ENCODE measurements around the gene PLEKHA1. TPM values are rescaled to one million over a fixed set of nuclear protein-coding genes. Genes with fewer than 3 reads are reported as not detected.

Gene PLEKHA1
- total RNA-seq, 2 donors from 2014 or later, result 14.2 to 26.5 TPM

DNA sequence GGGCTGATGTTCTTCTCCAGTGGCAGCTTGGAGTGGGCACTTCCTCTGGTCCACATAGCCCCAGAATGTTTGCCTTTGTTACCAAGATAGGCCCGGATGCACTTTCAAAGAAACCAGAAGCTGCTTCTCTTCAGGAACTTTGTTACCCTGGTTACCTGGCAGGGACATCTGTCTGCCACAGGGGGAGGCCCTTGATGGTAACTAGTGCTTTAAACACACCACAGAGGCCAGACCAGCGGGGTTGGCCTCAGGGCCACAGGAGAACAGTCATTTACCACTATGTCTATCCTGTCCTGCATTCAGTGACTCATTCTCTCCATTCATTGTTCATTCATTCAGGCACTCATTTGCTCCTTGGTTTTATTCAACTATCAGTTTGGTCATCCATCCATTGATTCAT, 11.9 kb upstream of the PLEKHA1 start:
- TF ChIP-seq POLR2A (IDR thresholded peaks at IDR 0.05), result no peak
- TF ChIP-seq, protein P1, sequence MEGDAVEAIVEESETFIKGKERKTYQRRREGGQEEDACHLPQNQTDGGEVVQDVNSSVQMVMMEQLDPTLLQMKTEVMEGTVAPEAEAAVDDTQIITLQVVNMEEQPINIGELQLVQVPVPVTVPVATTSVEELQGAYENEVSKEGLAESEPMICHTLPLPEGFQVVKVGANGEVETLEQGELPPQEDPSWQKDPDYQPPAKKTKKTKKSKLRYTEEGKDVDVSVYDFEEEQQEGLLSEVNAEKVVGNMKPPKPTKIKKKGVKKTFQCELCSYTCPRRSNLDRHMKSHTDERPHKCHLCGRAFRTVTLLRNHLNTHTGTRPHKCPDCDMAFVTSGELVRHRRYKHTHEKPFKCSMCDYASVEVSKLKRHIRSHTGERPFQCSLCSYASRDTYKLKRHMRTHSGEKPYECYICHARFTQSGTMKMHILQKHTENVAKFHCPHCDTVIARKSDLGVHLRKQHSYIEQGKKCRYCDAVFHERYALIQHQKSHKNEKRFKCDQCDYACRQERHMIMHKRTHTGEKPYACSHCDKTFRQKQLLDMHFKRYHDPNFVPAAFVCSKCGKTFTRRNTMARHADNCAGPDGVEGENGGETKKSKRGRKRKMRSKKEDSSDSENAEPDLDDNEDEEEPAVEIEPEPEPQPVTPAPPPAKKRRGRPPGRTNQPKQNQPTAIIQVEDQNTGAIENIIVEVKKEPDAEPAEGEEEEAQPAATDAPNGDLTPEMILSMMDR (IDR thresholded peaks at IDR 0.05), result no peak
- Histone ChIP-seq H3K27ac (no peak overlapping the region), H3K36me3 (replicated peaks in 1 of 2; ENCODE audit: insufficient read depth in 1 of 2, low read depth in 2 of 2) (no peaks in the 10 kb centered on the region), H3K4me1 (no peaks in the 10 kb centered on the region), H3K27me3 (no peaks in the 10 kb centered on the region), H3K4me3 (no peak overlapping the region), H3K9me3 (no peaks in the 10 kb centered on the region)
- DNase-seq, result no peak
- no peak for ATAC-seq
- intact Hi-C loops (cut with DNase I), result no loop called here
- WGBS, 2 donors, result 33 to 38% methylated on average over 2 of the region's 2 CpGs

DNA sequence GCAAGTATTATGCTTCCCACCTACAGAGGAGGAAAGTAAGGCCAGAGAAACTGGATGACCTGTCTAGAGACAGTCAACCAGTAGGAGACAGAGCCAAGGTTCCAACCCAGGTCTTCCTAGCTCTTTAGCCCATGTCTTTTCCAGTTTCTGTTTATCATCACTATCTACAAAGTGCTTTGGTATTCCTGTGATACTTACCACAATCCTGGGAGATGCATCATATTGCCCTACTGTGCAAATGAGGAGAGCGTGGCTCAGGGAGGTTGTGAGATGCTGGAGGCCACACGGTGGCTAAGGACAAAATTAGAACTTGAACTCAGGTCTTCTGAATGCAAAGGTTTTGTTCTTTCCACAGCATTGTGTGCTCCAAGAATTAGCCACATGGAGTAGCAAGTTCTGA, 11.2 kb upstream of the PLEKHA1 start:
- DNase-seq, result no peak
- 80 to 88% methylated on average over 2 of the region's 2 CpGs for WGBS, 2 donors
- ATAC-seq, result no peak
- Histone ChIP-seq H3K36me3 (replicated peaks in 1 of 2; ENCODE audit: insufficient read depth in 1 of 2, low read depth in 2 of 2) (no peaks in the 10 kb centered on the region), H3K27ac (no peak overlapping the region), H3K27me3 (no peaks in the 10 kb centered on the region), H3K9me3 (no peaks in the 10 kb centered on the region), H3K4me3 (no peak overlapping the region), H3K4me1 (no peaks in the 10 kb centered on the region)
- intact Hi-C loops (cut with DNase I), result no loop called here
- TF ChIP-seq, protein P1 (IDR thresholded peaks at IDR 0.05), result no peak
- no peak for TF ChIP-seq POLR2A (IDR thresholded peaks at IDR 0.05)

DNA sequence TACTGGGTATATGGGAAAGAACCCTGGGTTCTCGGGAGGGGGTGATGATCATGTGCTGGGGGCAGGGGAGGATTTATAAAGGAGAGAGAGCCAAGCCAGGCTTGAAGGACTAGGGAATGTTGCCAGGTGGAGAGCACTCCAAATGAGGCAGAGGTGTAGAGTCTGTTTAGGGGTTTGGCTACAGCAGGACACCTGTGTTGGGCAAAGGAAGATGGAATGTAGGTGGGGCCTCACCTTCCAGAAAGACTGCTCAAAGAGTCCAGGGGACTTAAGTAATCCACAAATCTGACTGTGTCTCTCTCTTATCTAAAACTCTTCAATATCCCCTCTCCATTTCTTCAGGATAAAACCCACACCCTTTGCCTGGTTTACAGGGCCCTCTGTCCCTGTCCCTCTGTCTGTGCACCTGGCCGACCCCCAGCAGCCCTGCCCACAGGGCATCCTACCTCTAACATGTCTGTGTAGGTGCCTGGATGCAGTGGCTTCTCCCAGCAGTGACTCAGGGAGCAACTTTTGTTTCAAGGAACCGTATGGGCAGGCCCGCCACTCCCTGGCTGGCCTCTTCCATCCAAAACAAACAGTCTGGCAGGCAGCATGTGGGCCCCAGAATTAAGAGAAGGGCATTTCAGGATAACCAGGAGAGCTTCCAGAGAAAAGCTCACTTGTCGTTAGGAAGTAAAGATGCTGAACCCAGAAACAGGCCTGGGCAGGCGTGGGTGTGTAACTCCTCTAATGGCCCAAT, 10.6 kb upstream of the PLEKHA1 start:
- ATAC-seq (no peak), DNase-seq (no peak)
- intact Hi-C loops (cut with DNase I), result no loop called here
- WGBS, 2 donors, result 76 to 78% methylated on average over 6 of the region's 6 CpGs
- no peak for TF ChIP-seq POLR2A (IDR thresholded peaks at IDR 0.05)
- TF ChIP-seq, protein P1 (IDR thresholded peaks at IDR 0.05), result no peak
- H3K27me3 ChIP-seq, result no peaks in the 10 kb centered on the region
- H3K27ac ChIP-seq, result no peak overlapping the region
- H3K9me3 ChIP-seq, result no peaks in the 10 kb centered on the region
- no peaks in the 10 kb centered on the region for H3K36me3 ChIP-seq (replicated peaks in 1 of 2; ENCODE audit: insufficient read depth in 1 of 2, low read depth in 2 of 2)
- no peaks in the 10 kb centered on the region for H3K4me1 ChIP-seq
- no peak overlapping the region for H3K4me3 ChIP-seq

DNA sequence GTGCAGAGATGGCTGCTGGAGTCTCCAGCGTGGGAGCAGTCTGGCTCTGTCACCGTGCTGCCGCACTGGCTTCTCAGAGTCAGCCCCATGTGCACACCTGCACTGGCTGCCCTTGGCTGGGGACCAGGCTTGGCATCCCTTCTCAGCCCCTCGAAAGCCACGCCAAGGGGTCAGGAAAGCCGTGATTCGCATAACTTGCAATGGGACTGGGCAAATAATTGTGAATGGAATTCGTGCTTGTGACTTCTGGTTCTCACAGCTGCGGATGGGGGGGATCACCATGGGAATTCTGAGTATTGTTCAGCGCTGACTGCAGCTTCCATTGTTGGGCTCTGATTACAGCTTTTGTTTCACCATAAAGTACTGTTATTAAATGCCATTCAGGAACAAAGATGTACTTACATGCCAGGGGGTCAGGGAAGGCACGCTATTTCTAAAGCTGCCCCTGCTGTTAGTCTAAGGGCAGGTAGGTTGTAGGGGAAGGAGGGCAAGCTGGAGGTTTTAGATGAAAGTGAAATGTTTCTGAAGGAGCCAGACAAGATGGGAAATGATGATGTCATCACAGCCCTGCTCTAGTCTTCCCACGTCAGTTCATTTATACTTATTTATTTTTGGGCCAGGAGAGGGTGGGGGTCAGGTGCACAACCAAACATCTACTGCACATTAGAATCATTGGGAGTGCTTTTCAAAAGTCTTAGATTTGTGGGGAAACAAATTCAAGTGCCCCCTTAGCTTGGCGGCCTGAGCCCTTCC, 5.8 kb upstream of the PLEKHA1 start:
- H3K9me3 ChIP-seq, result no peaks in the 10 kb centered on the region
- ATAC-seq (no peak), DNase-seq (no peak)
- H3K4me3 ChIP-seq, result no peak overlapping the region
- intact Hi-C loops (cut with DNase I), result no loop called here
- WGBS, 2 donors, result 50 to 56% methylated on average over 12 to 13 of the region's 13 CpGs
- no peaks in the 10 kb centered on the region for H3K27me3 ChIP-seq
- TF ChIP-seq, protein P1 (IDR thresholded peaks at IDR 0.05), result no peak
- no peak for TF ChIP-seq POLR2A (IDR thresholded peaks at IDR 0.05)
- H3K4me1 ChIP-seq, result peaks cover 22% of the 10 kb centered on the region
- no peak overlapping the region for H3K27ac ChIP-seq
- no peaks in the 10 kb centered on the region for H3K36me3 ChIP-seq (replicated peaks in 1 of 2; ENCODE audit: insufficient read depth in 1 of 2, low read depth in 2 of 2)
